Measurements from ENCODE around the gene INSIG1.

Gene INSIG1

DNA sequence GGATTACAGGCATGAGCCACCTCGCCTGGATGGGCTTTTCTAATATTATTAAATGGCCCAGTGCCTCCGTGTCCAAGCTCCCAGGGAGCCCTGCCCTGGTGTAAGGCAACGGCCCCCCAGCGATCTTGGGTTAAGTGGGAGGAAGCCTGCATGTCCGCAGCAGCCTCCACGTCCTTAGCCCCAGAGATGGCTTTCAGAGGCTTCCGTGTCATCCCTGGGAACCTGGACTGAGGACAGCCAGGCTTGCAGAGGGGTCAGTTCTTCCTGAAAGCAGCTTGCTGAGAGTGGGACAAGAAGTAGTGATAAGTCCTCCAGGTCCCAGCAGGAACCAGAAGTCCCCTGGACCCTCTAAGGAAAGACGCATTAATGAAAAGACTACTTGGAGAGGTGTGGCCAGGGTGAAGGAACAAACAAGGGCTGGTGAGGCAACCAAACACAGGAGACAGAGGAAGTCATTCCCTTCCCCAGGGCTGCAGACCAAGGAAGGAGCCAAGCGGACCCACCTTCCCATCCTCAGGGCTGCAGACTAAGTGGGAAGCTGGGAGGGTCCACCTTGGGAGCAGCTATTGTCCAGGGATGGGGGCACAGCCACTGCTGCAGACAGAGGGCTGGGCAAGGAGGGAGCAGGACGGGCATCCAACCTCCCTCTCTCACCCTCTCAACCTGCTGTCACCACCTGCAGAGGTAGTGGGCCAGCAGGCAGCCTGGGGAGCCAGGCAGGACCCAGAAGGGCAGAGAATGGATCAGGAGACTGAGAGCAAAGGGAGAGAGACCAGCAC is 13.0 kb upstream of the INSIG1 start:
- DNase-seq: no peak

DNA sequence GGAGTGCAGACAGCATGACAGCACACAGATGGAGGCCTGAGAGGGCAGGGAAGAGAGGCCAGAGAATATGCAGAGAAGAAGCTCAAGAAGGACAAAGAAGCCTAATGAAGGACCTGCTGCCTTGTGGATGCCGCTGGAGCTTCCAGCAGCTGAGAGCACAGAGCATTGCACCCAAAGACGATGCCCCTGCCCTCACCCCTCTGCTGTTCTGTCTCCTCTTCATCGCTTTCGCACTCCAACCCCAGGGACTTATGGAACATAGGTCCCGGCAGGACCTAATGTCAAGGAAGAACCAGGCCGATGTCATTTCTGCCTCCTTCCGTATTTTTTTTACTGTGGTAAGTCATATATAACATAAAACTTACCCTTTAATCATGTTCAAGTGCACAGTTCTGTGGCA is 12.3 kb upstream of the INSIG1 start:
- DNase-seq: no peak

DNA sequence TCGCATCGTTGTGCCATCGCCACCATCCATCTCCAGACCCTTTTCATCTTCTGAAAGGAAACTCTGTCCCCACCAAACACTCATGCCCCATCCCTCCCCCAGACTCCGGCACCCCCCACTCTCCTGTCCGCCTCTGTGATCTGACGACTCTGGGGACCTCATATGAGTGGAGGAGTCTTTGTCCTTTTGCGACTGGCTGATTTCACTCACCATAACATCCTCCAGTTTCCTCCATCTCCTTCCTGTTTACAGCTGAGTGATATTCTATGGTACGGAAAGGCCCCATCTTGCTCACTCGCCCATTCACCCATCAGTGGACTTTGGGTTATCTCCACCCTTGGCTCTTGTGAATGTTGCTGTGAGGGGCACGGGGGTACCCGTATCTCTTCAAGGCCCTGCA is 11.8 kb upstream of the INSIG1 start:
- no peak for DNase-seq

DNA sequence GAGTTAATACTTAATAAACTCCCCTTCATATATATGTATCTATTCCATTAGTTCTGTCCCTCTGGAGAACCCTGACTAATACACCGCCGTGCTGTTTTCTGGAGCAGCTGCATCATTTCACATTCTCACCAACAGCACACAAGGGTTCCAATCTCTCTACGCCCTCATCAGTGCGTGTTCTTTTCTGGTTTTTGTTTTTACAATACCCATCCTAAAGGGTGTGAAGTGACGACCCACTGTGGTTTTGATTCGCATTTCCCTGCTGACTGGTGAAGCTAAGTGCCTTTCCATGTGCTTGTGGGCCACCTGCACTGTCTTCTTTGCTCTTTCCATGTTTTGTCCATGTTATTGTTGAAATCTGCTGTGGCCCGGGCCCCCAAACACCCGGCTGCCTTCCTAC is 11.0 kb upstream of the INSIG1 start:
- DNase-seq: no peak

DNA sequence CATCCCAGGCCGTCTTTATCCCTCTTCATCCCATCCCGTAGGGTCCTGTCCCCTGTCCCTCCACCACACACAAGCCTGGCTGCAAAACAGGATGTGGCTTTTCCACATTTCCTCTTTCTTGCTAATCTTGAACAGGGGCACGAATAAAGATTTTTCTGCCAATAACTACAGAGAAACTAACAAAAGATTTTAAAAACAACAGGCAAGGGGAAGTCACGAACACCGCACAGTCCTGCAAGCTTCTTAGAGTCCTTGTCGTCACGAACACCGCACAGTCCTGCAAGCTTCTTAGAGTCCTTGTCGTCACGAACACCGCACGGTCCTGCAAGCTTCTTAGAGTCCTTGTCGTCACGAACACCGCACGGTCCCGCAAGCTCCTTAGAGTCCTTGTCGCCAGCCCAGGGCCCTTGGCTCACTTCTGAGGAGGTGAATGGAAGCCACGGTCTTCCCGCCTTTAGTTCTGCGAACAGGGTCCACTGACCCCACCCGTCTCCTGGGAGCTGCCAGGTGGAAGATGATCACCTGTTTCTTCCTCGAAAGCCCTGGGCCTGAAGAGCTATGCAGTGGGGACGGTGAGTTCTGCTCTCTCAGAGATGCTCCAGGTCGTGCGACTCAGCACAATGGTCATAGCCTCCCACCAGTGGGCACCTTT is 10.3 kb upstream of the INSIG1 start:
- no peak for DNase-seq

DNA sequence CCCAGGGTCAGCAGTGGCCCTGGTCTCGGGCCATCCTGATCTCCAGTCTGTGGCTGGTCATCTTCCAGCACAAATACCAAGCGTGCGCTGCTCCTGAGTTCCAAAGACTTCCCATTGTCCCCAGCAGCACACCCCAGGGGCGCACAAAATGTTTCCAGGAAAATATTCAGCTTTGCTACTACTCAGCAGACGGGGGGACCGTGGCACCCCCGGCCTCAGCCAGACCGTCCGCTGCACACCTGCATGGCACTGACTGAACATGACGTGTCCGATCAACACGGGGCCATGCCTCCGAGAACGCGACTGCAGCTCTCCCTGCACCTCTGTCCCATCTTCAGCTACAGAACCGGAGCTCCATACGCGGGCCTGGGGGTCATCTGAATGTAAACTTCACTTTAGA is 9.6 kb upstream of the INSIG1 start:
- DNase-seq: no peak

DNA sequence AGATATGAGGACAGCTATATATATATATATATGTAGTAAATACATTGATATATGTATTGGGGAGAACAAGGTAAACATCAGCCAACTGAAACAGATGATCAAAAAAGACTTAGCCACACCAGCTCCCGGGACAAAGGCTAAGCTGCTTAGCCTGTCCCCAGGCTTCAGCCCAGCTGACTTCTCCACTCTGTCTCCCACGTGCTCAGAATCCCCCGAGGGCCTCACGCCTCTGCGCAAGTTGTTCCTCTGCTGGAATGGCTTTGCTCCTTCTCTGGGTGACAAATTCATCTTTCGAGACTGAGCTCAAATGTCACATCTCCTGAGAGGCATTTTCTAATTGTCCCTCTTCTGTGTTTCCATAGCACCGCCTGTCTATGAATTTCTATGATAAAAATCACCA is 8.6 kb upstream of the INSIG1 start:
- no peak for DNase-seq

DNA sequence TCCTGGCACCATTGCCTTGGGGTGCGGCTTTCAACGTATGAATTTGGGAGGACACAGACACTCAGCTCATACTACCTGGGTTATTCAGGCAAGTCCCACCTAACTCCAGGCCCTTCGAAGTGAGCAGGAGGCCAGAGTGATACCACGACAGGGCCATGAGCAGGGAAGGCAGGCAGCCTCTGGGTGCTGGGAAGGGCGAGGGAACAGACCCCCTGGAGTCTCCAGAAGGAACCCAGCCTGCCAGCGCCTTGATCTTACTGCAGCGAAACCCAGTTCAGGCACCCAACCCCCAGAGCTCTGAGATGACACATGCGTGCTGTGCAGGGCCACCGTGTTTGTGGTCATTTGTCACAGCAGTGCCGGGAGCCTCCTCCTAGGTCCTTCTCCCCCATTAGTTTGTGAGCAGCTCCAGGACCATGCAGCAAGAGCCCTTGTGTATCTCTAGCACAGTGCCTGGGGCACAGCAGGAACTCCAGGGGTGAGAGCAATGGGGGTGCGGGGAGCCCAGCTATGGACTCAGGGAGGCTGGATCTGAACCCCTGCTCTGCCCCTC is 7.7 kb upstream of the INSIG1 start:
- no peak for DNase-seq

DNA sequence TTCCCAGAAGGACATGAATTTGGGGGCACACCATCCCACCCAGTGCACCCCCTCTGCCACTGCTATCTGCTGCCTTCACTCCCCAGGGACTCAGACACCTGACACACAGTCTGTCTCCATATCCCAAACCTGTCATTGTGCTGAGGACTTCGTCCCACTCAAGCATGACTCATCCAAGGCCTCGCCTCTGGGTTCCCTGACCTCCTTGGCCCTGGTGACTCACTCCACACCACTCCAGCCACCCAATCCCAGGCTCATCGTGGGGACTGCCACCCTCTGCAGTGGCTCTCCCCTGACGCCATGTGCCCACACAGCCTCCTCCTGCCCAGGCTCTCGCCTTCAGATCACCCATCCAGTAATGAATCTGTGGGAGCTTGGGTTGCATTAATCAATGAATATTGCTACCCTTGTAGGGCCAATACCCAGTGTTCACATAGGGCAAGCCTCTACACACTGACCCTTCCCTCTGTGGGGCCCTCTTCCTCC is 6.6 kb upstream of the INSIG1 start:
- peak in 2 of 58 donors; percentile 17 to 21 for DNase-seq

DNA sequence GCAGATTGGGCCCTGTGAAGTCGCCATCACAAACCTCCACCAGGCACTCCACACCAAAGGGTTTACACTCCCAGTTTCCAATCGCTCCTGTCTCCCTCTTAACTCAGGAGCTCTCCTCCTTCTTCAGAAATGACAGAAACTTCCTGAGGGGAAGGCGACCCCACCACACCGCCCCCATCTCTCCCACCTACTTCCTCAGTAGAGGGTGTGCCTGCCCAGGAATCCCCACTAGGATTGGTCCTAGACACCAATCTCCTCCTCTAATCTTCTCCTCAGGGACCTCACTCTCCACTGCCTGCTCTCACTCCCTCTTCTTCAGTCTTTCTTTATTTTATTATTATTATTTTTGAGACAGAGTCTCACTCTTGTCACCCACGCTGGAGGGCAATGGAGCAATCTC is 5.9 kb upstream of the INSIG1 start:
- no peak for DNase-seq

DNA sequence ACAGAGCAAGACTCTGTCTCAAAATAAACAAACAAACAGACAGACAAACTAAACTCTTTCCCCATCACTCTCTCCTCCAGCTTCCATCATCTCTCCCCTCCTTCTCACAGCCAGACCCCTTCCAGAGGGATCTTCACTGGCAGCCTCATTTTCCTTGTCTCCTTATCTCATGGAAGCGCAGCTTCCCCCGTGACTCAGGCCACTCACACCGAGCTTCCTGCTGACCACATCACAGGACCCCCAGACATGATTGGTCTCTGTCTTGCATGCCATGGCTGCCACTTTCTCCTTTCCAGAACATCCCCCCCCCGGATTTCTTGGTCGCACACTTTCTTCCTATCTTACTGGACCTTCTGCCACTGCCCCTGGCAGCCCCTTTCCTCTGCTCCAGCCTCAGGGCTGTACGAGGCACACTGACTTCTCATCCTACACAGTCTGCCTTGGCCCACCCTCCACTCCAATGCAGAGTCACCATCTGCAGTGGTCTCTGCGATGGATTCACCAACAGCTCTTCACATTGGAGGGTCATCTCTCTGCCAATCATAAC is 4.9 kb upstream of the INSIG1 start:
- no peak for DNase-seq

DNA sequence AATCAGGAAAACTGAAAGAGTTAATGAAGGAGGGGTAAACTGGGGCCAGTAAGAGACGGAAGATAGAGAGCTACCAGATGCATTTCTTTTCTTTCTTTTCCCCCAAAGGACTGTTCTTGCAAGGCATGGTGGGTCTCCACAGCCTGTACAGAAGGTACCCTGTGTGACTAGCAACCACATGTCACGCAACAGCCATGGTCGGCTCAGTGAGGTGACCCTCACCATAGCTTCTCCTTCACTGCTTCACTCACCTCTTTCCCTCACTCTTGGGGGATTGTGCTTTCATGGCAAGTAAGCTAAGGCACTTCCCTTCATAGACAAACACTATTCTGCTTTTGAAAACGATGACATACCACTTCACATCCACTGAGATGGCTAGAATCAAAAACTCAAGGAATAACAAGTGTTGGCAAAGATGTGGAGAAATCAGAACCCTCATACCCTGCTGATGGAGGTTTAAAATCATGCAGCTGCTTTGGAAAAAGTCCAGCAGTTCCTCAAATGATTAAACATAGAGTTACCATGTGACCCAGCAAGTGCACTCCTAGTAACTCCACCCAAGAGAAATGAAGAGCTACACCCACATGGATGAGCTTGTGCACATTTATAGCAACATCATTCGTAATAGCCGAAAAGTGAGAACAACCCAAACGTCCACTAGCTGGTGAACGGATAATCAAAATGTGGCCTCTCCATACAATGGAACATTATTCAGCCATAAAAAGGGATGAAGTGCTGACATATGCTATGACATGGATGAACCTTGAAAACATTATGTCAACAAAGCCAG is 3.8 kb upstream of the INSIG1 start:
- no peak for DNase-seq

DNA sequence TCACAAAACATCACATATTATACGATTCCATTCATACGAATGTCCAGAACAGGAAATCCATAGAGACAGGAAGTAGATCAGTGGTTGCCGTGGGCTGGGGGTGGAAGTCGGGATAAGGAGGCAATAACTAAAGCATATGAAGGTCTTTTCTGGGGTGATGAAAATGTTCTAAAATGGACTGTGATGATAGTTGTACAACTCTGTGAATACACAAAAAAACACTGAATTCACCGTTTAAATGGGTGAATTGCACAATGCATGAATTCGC is 3.2 kb upstream of the INSIG1 start:
- no peak for DNase-seq

DNA sequence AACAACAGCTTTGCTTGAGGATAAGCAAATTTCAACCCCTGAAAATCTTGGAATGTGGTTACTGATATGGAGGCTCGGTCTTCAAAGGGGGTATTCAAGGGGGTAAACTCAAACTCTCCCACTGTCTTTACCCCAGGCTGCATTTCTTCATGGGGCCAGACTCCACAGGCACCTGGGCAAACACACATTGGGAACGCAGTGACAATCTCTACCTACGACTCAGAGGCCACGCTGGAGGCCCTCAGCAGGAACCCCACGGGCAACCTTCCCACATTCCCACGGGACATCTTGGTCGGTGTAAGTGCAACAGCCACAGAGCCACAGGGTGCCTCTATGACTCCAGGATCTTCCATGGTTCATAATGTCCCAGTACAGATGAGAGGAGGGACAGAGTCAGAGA is 2.2 kb upstream of the INSIG1 start:
- no peak for DNase-seq

DNA sequence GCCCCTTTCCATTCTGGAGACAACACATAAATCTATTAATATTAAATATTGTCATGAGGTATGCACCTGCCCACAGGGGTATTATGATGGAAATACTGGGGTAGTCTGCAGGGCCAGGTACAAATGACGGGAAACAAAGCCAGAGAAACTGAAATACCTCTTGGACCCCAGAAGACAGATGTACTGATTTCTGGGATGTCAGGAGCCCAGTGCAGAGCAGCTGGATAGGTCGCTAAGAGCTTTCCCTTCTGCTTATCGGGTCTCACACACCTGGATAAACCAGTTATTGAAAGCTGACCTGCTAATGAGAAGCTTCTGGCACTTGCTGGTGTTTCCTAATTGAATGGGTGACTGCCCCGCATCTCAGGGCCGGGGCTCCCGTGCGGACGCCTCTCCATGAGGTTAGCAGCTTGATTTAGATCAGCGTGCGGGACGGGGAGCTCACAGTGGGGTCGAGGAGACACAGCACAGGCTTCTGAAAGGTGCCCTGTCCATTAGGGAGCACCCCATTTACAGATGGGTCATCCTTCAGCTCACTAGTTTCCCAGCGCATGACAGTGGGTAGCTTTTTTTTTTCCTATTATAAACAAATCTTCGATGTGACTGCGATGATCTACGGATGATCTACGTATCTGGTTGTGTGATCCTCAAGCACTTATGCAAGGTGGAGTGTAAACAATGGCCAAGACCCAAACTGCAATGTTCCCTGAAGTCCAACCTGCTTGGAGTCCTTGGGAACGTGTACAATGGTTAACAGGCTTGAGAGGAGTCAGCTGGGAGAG is 1.5 kb upstream of the INSIG1 start:
- no peak for DNase-seq

DNA sequence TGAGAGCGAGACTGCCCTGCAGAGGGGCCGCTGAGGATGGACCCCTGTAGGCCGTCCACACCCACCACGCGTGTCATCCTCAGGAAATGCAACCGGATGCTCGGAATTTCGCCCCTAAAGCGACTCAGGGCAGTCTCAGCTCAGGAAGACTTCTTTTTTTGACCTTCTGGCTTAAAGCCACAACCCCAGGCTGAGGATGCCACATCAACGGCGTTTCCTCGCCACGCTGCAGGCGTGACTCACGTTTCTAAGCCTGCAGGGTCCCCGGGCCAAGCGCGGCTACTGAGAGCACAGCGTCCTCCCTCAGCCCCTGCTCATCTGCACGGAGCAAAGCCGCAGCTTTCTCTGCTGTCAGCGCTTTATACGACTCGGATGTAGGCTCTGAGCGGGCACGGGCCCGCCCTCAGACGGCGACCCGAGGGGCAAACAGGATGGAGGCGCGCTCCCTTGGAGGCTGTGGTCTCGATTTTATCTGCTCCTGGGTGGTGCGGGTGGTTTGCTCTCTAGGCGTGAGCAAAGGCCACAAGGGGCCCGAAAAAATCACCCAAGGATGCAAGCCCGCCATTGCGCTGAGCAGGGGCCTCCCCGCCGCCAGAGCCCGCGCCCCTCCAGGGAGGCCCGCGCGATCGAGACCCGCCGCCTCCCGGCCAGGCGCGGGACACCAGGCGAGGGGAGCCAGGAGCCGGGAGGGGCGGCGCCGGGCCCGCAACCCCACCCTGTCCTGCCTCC is 726 bp upstream of the INSIG1 start:
- DNase-seq: peak in 28 of 58 donors; percentile 25 to 75 (median 58)

DNA sequence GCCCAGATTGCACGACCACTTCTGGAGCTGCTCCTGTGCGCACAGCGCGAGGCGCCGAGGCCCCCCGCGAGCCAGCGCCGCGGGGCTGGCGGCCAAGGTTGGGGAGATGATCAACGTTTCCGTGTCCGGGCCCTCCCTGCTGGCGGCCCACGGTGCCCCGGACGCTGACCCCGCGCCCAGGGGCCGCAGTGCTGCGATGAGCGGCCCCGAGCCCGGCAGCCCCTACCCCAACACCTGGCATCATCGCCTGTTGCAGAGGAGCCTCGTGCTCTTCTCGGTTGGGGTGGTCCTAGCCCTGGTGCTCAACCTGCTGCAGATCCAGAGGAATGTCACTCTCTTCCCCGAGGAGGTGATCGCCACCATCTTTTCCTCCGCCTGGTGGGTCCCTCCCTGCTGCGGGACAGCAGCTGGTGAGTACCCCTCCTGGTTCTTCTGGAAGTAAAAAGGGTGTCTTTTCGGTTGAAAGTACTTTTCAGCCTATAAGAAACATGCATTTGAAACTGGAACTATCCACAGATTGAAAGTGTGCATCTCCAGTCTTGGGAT is 683 bp downstream of the INSIG1 start:
- DNase-seq: peak in 5 of 58 donors; percentile 50 to 66 (median 58)

DNA sequence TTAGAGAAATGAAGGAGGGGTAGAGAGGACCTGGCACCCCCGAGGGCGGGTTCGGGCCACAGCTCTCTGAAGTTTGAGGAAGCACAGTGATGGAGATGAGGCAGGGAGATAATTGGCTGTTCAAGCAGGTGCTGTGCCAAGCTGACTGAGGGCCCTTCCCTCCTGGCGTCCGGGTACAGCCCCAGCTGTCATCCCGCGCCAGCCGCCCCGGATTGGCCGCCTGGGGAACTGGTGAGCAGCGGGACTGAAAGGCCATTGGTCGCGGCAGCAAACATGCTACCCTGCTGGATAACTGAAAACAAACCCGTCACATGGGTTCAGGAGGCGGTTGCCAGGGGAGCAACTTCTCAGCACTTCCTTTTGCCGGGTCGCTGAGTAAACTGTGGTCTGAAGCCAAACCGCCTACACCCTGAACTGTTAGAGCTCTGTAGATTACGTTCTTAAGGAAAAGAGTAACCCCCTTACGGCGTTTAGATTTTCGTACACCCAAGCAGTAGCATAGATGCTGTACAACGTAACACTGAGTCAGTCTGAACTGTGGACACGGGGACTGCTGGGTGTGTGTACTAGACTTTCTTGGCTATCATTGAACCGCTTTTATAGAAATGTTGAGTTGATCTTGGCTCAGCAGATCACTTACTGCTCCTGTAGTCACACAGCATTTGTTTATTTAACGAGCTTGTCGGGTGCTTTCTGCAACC is 1.3 kb downstream of the INSIG1 start:
- DNase-seq: peak; percentile 59 to 99 (median 97)

DNA sequence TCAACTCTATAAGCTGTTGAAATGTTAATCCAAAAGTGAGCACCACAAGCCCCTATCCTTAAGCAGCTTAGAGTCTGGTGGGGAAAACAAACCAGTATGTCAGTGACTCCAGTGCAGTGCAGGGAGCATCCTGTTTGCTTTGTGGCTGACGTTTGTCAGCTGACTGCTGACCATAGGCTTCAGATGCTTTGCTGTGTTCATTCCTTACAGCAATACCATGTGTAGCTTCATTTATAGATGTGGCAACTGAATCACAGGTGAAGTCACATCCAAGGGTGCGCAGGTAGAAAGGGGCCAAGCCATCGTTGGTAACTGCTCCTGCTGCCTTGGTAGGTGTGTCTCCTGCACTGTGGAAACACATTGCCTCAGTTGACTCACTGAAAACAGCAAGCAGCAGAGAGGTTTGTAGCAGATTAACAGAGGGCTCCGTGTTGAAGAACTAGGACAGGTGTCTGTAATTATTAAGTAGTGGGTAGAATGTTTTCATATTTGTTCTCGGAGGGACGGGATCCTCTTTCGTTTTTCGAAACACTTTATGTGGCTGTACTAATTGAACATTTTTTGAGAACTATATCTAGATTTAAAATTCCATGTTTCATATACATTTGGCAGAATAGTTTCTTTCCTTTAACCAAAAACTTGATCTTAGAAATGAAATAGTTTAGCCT is 2.0 kb downstream of the INSIG1 start:
- peak in 7 of 58 donors; percentile 19 to 52 (median 38) for DNase-seq
